LHCN-M2 (cell line): ENCODE data around the gene TMEM183A. TPM values are rescaled to one million over a fixed set of nuclear protein-coding genes. Genes with fewer than 3 reads are reported as not detected.
"Not testable (repeated sequence)": the region's sequence is repeated elsewhere in the genome, so short reads cannot be mapped to it uniquely, and the experiment has no call there.

Experiments used
- DNase-seq: peaks from one replicate; pipeline ENCODE4 v3.0.0-alpha.2; 2012; ENCODE audit warnings: low read depth
- polyA plus RNA-seq: library from polyadenylated mRNA; unstranded; fragments of >200 nt; gene quantifications from one replicate; pipeline ENCODE4 v1.2.1, GENCODE V29; 2012; ENCODE audit warnings: missing spikeins
- total RNA-seq: library from RNA; depleted of rRNA; stranded (reverse); fragments of >200 nt; gene quantifications from 2 replicates; pipeline ENCODE4 v1.2.3, GENCODE V29; 2014; rRNA removed

Gene TMEM183A
- 67.0 and 73.5 TPM in 2 replicates for total RNA-seq
- polyA plus RNA-seq = 39.7 TPM

GRCh38 chr1:203006948-203007871, at the start of gene TMEM183A:
Gene TMEM183A (plus strand): TSS chr1:203007374. CDS start chr1:203007466, 92 bp downstream.
- peak; percentile 96 for DNase-seq

DNA sequence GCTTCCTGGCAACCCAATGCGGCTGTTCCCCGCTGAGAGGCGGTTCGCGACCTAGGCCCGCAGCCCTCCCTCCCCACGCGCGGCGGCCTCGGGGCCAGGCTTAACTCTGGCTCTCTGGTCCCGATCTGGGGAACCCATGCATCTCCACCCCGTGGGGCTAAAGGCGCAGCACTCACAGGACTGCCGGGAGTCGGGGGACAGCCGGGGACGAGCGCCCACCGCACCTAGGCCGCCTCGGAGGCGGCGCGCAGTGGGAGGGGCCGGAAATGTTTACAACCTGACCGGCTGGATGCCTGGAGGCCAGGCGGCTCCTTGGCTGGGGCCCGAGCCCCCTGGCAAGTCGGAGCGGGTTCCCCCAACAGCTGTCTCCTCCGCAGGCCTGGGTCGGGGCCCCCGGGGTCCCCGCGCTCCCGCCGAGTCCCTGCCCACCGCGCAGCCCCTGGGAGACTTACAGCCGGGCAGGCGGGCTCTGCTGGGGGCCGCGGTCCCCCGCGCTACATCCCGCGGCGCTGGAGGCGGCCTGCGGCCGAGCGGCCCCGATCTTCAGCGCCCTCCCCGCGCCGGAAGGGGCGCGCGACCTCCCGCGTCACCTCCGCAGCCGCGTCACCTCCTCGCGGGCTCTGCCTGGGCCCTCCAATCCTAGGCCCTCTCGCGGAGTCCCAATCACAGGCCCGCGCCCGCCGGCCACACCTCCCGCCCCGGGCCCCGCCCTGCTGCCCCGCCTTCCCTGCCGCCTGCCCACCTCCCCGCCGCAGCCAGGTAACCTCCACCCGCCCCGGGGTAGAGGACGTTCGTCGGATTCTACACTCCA, 49.2 kb upstream of the TMEM183A start, which contains the start of gene ADIPOR1:
Gene ADIPOR1 (minus strand): TSS at position 580 of the 811 bp plus-strand sequence. CDS start 7,242 bp downstream, outside the sequence.
- DNase-seq = peak; percentile 70

DNA sequence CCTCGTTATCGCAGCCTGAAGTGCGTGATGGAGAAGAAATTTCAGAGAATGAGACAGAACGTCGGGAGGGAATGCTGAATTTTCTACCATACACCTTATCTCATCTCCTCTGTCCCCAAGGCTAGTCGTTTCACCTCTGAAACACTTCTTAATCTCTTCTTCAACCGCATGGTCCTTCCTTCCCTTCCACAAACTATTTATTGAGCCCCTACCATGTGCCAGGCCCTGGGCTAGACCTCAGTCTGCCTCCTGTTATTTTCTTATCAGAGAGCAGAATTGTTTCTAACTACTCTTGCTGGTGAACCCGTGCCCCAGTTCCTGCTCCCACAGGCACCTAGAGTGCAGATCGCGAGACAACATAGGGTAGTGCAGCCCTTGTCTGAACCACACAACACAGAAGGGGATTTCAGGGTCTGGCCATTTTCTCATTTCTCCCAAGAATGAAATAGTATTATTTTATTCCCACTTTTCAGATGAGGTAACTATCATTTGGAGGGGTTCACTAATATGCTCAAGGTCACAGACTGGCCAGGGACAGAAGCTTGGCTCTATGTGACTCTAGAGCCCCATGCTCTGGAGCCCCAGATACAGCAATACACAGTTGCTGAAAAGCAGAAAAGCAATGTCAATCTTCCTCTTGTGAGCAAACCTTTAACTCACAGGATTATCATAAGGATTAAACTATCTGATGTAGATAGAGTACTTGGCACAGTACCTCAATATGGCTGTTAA, 48.5 kb upstream of the TMEM183A start:
- no peak for DNase-seq

DNA sequence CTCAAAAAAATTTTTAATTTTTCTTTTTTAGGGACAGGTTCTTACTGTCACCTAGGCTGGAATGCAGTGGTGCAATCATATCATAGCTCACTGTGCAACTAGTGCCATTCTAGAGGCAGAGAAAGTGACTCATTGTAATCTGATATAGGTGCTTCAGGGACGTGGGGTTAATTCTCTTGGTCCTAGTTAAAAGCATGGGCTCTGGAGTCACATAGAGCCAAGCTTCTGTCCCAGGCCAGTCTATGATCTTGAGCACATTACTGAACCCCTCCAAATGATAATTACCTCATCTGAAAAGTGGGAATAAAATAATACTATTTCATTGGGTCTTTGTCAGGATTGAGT, 47.9 kb upstream of the TMEM183A start:
- peak; percentile 78 for DNase-seq

- DNase-seq = no peak
Measured at GRCh38 chr1:202961220-202961880, 45.8 kb upstream of the TMEM183A start.

- peak; percentile 97 for DNase-seq
Measured at GRCh38 chr1:202964791-202965410, 42.3 kb upstream of the TMEM183A start.

- DNase-seq = no peak
Measured at GRCh38 chr1:202965422-202965821, 41.8 kb upstream of the TMEM183A start.

DNA sequence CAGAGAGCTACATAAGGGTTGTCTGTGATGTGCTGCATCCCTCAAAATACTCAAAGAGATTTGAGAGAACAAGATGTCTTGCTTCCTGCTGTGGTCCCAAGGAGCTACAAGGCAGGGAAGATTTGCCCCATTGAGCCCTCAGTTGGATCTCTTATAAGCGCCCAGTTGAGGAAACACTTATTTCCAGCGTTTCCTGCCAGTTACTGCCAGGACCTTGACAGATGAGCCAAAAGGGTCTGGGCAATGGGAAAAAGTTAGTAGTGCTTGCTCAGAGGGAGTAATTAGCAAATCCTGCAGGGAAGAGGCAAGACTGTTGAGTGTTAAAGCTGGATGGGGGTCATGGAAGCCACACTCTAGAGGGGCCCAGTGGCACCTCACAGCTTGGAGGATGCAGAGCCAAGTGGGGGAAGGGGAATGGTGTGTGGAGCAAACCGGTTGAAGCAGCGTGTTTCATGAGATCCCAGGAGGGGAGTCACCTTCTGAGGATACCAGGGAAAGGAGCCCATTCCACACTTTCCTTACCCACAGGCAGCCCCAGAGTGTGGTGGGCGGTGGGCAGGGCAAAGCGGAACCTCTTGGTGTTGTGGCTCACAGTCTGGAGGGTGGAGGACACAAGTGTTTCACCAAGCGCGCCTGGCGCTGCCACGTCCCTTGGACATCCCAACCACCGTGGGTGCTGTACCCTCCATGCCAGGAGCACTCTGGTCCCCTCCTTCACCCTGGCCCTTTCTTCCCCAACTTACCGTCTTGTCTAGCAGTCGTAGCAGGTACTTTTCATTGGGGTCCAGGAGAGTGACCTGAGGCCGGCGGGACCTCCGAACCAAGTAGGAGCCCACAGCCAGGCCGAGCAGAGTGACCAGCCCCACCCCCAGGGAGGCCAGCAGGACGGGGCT, 40.9 kb upstream of the TMEM183A start:
- no peak for DNase-seq

- no peak for DNase-seq
Measured at GRCh38 chr1:202967684-202968281, 39.4 kb upstream of the TMEM183A start.

DNA sequence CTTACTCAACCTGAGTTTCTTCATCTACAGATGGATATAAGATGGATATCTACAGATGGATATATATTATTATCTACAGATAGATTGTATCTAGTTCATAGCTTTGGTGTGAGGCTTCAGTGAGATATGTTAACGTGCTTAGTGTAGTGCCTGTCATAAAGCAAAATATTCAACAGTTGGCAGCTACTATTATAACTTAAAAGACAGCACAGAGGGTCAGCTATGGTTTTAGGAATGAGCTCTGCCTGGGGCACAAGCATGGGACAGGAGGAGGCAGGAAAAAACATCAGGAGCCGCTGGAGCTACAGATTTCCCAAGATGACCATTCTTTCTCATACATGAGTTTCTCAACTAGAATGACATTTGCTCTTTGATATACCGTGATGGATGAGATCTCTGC, 38.8 kb upstream of the TMEM183A start:
- no peak for DNase-seq

- peak; percentile 71 for DNase-seq
Measured at GRCh38 chr1:202968895-202969295, 38.3 kb upstream of the TMEM183A start.

- DNase-seq = no peak
Measured at GRCh38 chr1:202972046-202972445, 35.1 kb upstream of the TMEM183A start.

DNA sequence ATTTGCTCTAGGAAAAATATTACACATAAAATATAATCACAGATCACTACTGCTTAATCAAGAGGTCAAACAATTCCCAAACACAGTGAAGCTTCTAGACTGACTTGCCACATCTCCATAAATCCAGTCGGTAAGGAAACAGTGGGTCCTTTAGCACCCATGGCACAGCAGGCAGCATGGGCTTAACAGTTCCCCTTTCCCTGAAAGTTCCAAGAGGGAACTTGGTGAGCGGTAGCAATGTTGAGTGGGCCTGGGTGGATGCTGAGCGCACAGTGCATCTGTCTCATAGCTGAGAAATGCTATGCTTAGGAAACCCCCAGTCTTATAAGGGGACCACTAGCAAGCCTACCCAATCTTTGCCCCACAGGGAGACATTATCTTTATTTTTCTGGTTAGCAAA, 32.3 kb upstream of the TMEM183A start:
- no peak for DNase-seq

- DNase-seq = no peak
Measured at GRCh38 chr1:202976633-202977032, 30.5 kb upstream of the TMEM183A start.

- DNase-seq = no peak
Measured at GRCh38 chr1:202979459-202979858, 27.7 kb upstream of the TMEM183A start.

DNA sequence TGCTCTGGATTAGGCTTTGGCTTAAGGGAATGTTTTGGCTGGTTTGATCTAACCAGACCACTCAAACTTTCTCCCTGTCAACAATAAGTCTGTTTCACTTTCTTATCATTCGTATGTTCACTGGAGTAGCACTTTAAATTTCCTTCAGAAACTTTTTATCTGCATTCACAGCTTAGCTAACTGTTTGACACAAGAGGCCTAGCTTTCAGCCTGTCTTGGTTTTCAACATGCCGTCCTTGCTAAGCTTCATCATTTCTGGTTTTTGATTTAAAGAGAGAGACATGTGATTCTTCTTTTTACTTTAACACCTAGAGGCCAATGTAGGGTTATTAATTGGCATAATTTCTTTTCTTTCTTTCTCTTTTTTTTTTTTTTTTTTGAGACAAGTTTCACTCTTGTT, 25.2 kb upstream of the TMEM183A start:
- no peak for DNase-seq

DNA sequence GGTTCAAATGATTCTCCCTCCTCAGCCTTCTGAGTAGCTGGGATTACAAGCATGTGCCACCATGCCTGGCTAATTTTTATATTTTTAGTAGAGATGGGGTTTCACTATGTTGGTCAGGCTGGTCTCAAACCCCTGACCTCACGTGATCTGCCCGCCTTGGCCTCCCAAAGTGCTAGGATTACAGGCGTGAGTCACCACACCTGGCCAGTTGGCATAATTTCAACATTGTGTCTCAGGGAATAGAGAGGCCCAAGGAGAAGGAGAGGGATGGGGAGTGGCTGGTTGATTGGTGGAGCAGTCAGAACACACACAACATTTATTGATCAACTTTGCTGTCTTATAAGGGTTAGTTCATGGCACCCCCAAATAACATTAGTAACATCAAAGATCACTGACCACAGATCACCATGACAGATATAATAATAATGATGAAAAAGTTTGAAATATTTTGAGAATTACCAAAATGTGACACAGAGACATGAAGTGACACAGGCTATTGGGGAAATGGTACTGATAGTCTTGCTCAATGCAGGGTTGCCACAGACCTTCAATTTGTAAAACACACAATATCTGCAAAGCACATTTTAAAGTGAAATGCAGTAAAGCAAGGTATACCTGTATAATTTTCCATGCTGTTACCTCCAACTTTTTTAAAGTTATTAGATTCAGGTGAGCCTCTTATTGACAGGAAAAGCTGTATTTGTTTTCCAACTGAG, 24.3 kb upstream of the TMEM183A start:
- peak; percentile 52 for DNase-seq

GRCh38 chr1:202986120-202986519, 21.1 kb upstream of the TMEM183A start:
- not testable (repeated sequence) for DNase-seq
